GM12801 (cell line): Measurements from ENCODE around the gene MTARC1.

Experiments used
- TF ChIP-seq, protein P1 (sequence below): IDR thresholded peaks from one replicate; pipeline ENCODE4 v1.5.1; 2011; ENCODE audit warnings: control low read depth; ENCODE audit not compliant: insufficient read length; ENCODE audit errors: extremely low read depth

The MTARC1 gene

DNA sequence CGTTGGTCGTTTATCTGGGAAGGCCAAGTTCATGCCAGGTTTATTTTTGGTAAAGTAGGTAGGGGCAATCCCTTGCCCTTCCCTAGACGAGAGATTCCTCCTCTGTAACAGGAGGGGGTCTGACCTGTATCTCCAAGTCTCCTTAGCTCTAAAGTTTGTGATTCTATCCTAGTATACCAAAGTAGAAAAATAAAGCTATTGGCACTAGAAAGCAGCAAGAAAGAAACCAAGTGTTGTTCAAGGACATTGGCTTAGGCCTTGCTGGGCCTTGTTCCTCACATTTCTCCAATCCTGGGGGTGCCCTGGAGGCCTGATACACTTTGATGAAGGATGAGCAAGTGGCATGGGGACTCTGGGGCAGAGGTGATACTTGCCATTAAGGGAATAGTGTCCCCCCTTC is 37.8 kb upstream of the MTARC1 start:
- TF ChIP-seq, protein P1, sequence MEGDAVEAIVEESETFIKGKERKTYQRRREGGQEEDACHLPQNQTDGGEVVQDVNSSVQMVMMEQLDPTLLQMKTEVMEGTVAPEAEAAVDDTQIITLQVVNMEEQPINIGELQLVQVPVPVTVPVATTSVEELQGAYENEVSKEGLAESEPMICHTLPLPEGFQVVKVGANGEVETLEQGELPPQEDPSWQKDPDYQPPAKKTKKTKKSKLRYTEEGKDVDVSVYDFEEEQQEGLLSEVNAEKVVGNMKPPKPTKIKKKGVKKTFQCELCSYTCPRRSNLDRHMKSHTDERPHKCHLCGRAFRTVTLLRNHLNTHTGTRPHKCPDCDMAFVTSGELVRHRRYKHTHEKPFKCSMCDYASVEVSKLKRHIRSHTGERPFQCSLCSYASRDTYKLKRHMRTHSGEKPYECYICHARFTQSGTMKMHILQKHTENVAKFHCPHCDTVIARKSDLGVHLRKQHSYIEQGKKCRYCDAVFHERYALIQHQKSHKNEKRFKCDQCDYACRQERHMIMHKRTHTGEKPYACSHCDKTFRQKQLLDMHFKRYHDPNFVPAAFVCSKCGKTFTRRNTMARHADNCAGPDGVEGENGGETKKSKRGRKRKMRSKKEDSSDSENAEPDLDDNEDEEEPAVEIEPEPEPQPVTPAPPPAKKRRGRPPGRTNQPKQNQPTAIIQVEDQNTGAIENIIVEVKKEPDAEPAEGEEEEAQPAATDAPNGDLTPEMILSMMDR = no peak

DNA sequence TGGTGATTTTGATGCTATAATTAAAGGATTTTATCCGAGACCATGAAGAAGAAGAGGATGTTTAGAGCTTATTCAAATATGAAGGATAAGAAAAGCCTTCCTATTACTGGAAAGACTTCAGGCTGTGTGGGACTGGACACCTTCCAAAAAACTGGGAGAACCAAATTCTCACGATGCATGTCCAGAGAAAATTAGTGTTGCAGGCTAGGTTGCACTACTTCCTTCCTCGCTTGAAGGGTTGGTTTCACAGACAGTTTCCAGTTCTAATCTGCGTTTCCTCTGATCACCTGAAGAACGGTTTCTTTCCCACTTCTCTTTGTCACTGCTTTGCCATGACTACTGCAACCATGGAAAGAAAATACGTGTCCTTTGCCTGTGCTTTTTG is 36.6 kb upstream of the MTARC1 start:
- TF ChIP-seq, protein P1 = no peak

DNA sequence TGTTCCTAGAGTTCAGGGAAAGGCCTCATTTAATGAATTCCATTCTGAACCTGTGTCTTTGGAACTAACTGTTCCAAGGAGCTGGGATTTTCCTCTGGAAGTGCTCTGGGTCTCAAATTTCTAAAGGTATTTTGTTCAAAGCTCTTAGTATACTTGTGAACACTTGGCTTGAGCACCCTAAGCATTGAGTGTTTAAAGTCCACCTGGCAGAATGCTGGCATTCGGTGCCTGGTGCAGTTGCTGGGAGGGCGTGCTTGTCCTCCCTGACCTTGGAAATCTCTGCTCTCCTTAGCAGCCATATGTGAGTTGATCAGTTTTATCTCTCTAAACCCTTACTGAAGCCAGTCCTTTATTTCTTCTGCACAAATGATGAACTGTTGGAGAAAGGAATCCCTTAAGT is 35.6 kb upstream of the MTARC1 start:
- TF ChIP-seq, protein P1 = no peak

DNA sequence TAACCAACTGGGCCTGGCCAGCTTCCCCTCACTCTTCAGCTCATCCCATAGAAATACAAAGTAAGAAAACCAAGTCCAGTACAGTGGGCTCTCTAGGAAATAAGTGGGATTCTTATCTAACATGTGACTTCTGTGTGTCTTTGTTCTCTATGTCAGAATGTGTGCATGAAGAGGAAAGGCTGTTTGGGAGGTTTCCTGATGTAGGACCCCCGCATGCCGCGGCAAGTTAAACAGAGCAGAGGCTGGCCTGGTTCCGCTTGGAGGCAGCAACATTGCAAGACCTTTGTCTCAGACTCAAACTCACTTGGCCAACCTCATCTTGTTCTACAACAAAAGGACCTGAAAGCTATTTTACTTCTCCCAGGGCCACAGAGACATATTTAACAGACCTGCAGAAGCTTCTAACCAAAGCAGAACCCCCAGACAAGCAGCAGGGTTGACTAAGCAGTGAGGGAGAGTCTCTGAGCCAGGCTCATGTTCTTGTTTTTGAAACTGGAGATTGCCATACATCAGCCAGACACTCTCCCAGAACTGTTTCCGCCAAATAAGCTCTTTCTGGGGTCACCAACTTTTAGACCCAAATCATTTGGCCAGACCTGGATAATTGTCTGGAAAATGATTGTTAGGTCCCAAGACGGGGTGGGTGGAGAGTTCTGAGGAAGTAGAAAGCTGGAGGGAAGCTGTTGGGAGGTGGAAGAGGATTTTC is 32.3 kb upstream of the MTARC1 start:
- TF ChIP-seq, protein P1 = no peak

DNA sequence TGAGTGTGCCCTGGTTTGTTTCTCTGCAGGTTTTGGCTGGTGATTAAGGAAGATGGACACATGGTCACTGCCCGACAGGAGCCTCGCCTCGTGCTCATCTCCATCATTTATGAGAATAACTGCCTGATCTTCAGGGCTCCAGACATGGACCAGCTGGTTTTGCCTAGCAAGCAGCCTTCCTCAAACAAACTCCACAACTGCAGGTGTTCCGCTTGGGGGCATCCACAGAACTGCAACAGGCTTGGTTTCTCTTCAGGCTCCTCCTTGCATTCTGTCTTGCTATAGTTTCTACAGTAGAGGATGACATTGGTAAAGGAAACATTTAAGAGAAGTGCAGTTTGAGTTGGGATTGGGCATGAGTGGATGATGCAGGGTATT is 31.8 kb upstream of the MTARC1 start:
- TF ChIP-seq, protein P1 = no peak

DNA sequence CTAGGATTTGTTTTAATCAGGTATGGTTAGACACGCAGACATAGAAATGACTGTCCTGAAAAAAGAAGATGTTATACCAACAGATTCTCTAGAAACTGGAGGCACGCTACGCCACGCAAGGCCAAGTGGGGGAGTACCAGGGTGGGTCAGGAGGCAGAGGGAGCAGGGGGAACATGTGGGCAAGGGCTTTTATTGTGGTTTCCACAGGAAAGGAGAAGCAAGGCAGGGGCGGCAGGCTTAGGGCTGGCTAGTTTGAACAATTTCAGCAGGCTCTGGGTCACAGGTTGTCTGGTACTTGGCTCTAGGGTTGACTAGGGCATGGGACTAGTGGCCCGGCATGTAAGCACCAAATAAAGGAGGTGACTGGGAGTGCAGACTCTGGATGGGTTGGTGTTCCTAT is 31.4 kb upstream of the MTARC1 start:
- TF ChIP-seq, protein P1 = no peak

DNA sequence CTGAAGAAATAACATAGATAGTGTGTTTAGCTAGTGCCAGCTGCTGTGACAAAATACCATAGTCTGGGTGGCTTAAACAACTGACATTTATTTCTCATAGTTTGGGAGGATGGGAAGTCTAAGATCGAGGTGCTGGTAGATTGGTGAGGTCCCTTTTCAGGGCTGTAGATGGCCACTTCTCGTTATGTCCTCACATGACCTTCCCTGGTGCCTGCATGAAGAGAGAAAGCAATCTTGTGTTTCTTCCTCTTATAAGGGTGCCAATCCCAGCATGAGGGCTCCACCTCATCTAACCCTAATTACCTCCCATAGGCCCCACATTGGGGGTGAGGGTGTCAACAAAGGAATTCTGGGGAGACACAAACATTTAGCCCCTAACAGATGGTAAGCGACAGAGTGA is 29.3 kb upstream of the MTARC1 start:
- TF ChIP-seq, protein P1 = no peak

DNA sequence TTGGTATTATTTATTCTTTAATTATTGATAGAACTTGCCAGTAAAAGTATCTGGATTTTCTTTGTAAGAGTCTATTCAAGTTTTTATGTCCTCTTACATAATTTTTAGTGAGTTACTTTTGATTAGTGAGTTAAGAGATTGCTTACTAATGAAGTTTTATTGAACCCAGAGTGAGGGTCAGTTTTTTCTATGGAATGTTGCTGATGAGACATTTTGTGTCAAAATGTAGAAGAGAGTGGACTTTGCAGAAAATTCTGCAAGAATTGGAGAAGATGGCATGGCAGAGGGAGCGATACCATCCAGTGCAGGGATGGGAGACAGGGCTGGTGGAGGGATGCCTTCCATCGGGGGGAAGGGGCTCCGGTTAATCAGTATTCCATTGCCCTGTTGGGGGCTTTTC is 27.6 kb upstream of the MTARC1 start:
- TF ChIP-seq, protein P1 = no peak
